Pancreas (tissue), 10 donors: ENCODE data around the gene OLFML1. TPM values are rescaled to one million over a fixed set of nuclear protein-coding genes. Genes with fewer than 3 reads are reported as not detected.

ENCODE experiments used
- ATAC-seq, 4 donors: fragments of 200-7000 bp; cut with Tn5 transposase; one replicate each; pipeline versions ENCODE4 v1.8.0 to v1.9.1; 2020; ENCODE audit warnings: mild to moderate bottlenecking in 4 of 4, moderate library complexity in 4 of 4
- DNase-seq, 6 donors: peaks; one replicate each; pipeline ENCODE4 v3.0.0-alpha.2; 2020
- FAIRE-seq: peaks from 2 replicates; lab custom pipeline; 2012; peaks lifted over from hg19 to GRCh38; lab: Jason Lieb, UNC
- H3K27ac ChIP-seq, 4 donors: fragments of 200-600 bp; sonication (generic); 1 replicate in 3 of 4; 2 replicates in 1 of 4; pipeline versions ENCODE4 v1.5.0 to v1.8.0; 2020
- H3K27me3 ChIP-seq, 4 donors: fragments of 200-600 bp; one replicate each; pipeline ENCODE4 v1.8.0; 2021
- H3K36me3 ChIP-seq, 3 donors: fragments of 200-600 bp; sonication (generic) in 1 of 3; one replicate each; pipeline versions ENCODE4 v1.5.0 to v1.8.0; 2020 to 2021
- H3K4me1 ChIP-seq, 3 donors: fragments of 200-600 bp; one replicate each; pipeline ENCODE4 v1.8.0; 2021
- H3K4me3 ChIP-seq, 4 donors: fragments of 200-600 bp; sonication (generic) in 2 of 4; one replicate each; pipeline versions ENCODE4 v1.5.0 to v1.8.0; 2020 to 2021
- H3K9me3 ChIP-seq, 4 donors: fragments of 200-600 bp; one replicate each; pipeline ENCODE4 v1.8.0; 2021
- CTCF ChIP-seq, 4 donors: fragments of 200-600 bp; sonication (generic) in 3 of 4; IDR thresholded peaks; one replicate each; pipeline versions ENCODE4 v1.5.0 to v1.8.0; 2021; ENCODE audit warnings: antibody characterized with exemption in 4 of 4
- WGBS, 2 donors: extraction: QIAGEN DNeasy Blood & Tissue Kit; methylation state at CpG; one replicate each; pipeline ENCODE4 v1.1.7; 2013; 5-methylcytosine and 5-hydroxymethylcytosine counted together
- intact Hi-C, 3 donors: fragments of 100-400 bp; cut with DNase I; formaldehyde crosslinking; loops; one replicate each; pipeline versions ENCODE4 v1.11.1 to v1.14.2; 2022
- polyA plus RNA-seq, 2 donors: library from polyadenylated mRNA; stranded (reverse); fragments of 200-250 nt; gene quantifications; one replicate each; pipeline ENCODE4 v1.2.3, GENCODE V29; 2013
- total RNA-seq, 6 donors: library from RNA; stranded (reverse); fragmentation: NEBNext Ultra II Directional in 4 of 6; extraction: Animal tissue kit (Norgen Biotek cat#: 25700) in 4 of 6; gene quantifications; one replicate each; pipeline versions ENCODE4 v1.2.1 to v1.2.4, GENCODE V29; 2021 to 2023
- donor health status: healthy with polysubstance abuse.
- donor health status: DM: no; HTN: no; CAD: no; lungs with moderate emphysema.
- donor health status: DM: no; HTN: no; CAD: no.
- donor health status: control.
- donor health status: control.
- donor health status: Bipolar disorder and iron deficiency.
- donor health status: DM: yes; HTN: yes; CAD: no.
- donor health status: DM: no; HTN: no; CAD: no.
- donor health status: DM: no; HTN: no; CAD: no.
- donor health status: DM: yes; HTN: yes; CAD: no.

Gene OLFML1
- total and polyA plus RNA-seq, 8 donors, result 0.32 to 7.0 (median 0.99) TPM

GRCh38 chr11:7520981-7521487 lies 35.7 kb downstream of the OLFML1 start:
- peak overlapping the region in 1 of 4 donors; percentile 4 for H3K27ac ChIP-seq
- no peak for FAIRE-seq
- no peaks in the 10 kb centered on the region for H3K4me1 ChIP-seq
- peak in 2 of 4 donors; percentile 44 to 71 for ATAC-seq
- no peak overlapping the region for H3K4me3 ChIP-seq
- no peak for DNase-seq
- WGBS, 2 donors, result 0% methylated on average over 2 of the region's 2 CpGs
- intact Hi-C loops, result no loop called here
- H3K36me3 ChIP-seq, result no peaks in the 10 kb centered on the region
- no peaks in the 10 kb centered on the region for H3K9me3 ChIP-seq
- H3K27me3 ChIP-seq, result no peaks in the 10 kb centered on the region
- no peak for TF ChIP-seq CTCF (IDR thresholded peaks at IDR 0.05)

DNA sequence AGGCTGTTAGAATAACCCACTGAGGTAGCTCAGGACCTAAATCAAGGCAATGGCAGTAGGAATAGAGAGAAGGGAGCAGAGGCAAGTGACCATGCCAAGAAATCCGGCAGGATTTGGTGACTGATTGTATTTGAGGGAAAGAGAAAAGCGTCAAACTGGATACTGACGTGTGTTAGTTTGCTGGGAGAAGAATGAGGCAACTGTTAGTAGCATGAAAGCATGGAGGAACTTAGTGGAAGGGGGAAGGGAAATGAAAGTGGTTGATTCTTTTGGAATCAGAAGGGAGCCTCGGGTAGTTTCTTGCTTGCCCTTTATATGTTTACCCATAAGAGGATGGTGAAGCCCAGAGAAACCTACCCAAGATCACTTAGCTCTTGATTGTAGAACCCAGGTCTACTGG lies 36.8 kb downstream of the OLFML1 start:
- no peak for FAIRE-seq
- Histone ChIP-seq H3K36me3 (no peaks in the 10 kb centered on the region), H3K4me1 (no peaks in the 10 kb centered on the region), H3K27ac (no peak overlapping the region), H3K4me3 (no peak overlapping the region), H3K27me3 (no peaks in the 10 kb centered on the region), H3K9me3 (no peaks in the 10 kb centered on the region)
- intact Hi-C loops, result no loop called here
- WGBS, 2 donors, result 64 to 67% methylated on average over 4 of the region's 4 CpGs
- TF ChIP-seq CTCF (IDR thresholded peaks at IDR 0.05), result no peak
- peak in 2 of 4 donors; percentile 22 to 42 for ATAC-seq
- no peak for DNase-seq

DNA sequence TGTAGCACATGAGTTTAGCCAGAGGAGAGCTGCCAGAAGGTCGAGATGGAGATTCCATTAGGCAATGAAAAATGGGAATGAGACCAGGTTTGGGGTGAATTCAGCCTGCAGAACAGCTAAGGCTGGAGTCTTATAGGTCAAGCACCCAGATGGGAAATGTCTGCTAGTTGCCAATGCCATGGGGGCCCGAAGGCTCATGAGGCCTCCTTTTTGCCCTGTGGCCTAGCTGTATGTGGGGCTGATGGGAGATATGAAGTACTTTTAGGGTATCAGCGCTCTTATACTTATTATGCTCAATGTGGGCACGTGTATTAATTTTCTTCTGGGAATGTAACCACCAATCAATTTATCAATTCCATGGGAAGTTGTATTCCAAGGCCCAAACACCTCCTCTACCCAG lies 37.2 kb downstream of the OLFML1 start:
- FAIRE-seq (no peak), ATAC-seq (no peak), DNase-seq (no peak)
- no peaks in the 10 kb centered on the region for H3K36me3 ChIP-seq
- no peak overlapping the region for H3K4me3 ChIP-seq
- no peak for TF ChIP-seq CTCF (IDR thresholded peaks at IDR 0.05)
- intact Hi-C loops, result no loop called here
- 91 to 93% methylated on average over 4 of the region's 4 CpGs for WGBS, 2 donors
- no peak overlapping the region for H3K27ac ChIP-seq
- no peaks in the 10 kb centered on the region for H3K27me3 ChIP-seq
- no peaks in the 10 kb centered on the region for H3K9me3 ChIP-seq
- no peaks in the 10 kb centered on the region for H3K4me1 ChIP-seq

GRCh38 chr11:7523416-7524210 lies 38.3 kb downstream of the OLFML1 start:
- no peaks in the 10 kb centered on the region for H3K36me3 ChIP-seq
- no peak for TF ChIP-seq CTCF (IDR thresholded peaks at IDR 0.05)
- ATAC-seq (peak in 1 of 4 donors; percentile 52), FAIRE-seq (no peak), DNase-seq (no peak)
- H3K9me3 ChIP-seq, result no peaks in the 10 kb centered on the region
- no peak overlapping the region for H3K4me3 ChIP-seq
- H3K4me1 ChIP-seq, result no peaks in the 10 kb centered on the region
- H3K27me3 ChIP-seq, result no peaks in the 10 kb centered on the region
- intact Hi-C loops, result no loop called here
- no peak overlapping the region for H3K27ac ChIP-seq
- WGBS, 2 donors, result 80 to 83% methylated on average over 6 of the region's 6 CpGs
